GM23338 (cell line): ENCODE data around the gene FAM168A. TPM values are rescaled to one million over a fixed set of nuclear protein-coding genes. Genes with fewer than 3 reads are reported as not detected.

Source experiments
- ATAC-seq: fragments of 200-7000 bp; cut with Tn5 transposase; 3 replicates; pipeline ENCODE4 v1.9.1; 2020
- DNase-seq: peaks from one replicate; pipeline ENCODE4 v3.0.0-alpha.2; 2015; ENCODE audit warnings: low spot score
- H2AFZ ChIP-seq: fragments of 200-600 bp; sonication (generic); 2 replicates; pipeline ENCODE4 v1.8.0; 2016; ENCODE audit warnings: antibody characterized with exemption, mild to moderate bottlenecking, moderate library complexity
- H3F3A ChIP-seq: fragments of 200-600 bp; sonication (generic); replicated peaks from 2 replicates; pipeline ENCODE4 v1.8.0; 2017; ENCODE audit warnings: antibody characterized with exemption, mixed run types, low read depth
- H3K27ac ChIP-seq: fragments of 200-600 bp; sonication (generic); 2 replicates; pipeline ENCODE4 v1.6.1; 2016; ENCODE audit warnings: low read depth
- H3K27me3 ChIP-seq: fragments of 200-600 bp; sonication (generic); 2 replicates; pipeline ENCODE4 v1.8.0; 2016; ENCODE audit warnings: mild to moderate bottlenecking, mixed run types, moderate library complexity; ENCODE audit not compliant: insufficient read depth
- H3K36me3 ChIP-seq: fragments of 200-600 bp; sonication (generic); 2 replicates; pipeline ENCODE4 v1.8.0; 2016; ENCODE audit warnings: mild to moderate bottlenecking; ENCODE audit not compliant: insufficient read depth
- H3K4me1 ChIP-seq: fragments of 200-600 bp; sonication (generic); 2 replicates; pipeline ENCODE4 v1.8.0; 2016; ENCODE audit warnings: mild to moderate bottlenecking, moderate library complexity; ENCODE audit not compliant: insufficient read depth
- H3K4me2 ChIP-seq: fragments of 200-600 bp; sonication (generic); 2 replicates; pipeline ENCODE4 v1.7.1; 2017; ENCODE audit warnings: mixed run types
- H3K4me3 ChIP-seq: fragments of 200-600 bp; sonication (generic); 2 replicates; pipeline ENCODE4 v1.6.1; 2016; ENCODE audit warnings: mixed run types
- H3K79me2 ChIP-seq: fragments of 200-600 bp; sonication (generic); replicated peaks from 2 replicates; pipeline ENCODE4 v1.8.0; 2017; ENCODE audit warnings: mild to moderate bottlenecking; ENCODE audit not compliant: insufficient read depth
- H3K9me2 ChIP-seq: fragments of 200-600 bp; sonication (generic); 2 replicates; pipeline ENCODE4 v1.8.0; 2017; ENCODE audit not compliant: insufficient read depth
- H4K20me1 ChIP-seq: fragments of 200-600 bp; sonication (generic); replicated peaks from 2 replicates; pipeline ENCODE4 v1.8.0; 2017; ENCODE audit warnings: mild to moderate bottlenecking; ENCODE audit not compliant: insufficient read depth
- H3K27ac Mint-ChIP-seq: 2 replicates; pipeline ENCODE4 v1.8.0; 2020; ENCODE audit warnings: inconsistent platforms, mild to moderate bottlenecking, moderate library complexity, mixed read lengths
- H3K27me3 Mint-ChIP-seq: 3 replicates; pipeline ENCODE4 v1.8.0; 2022; ENCODE audit warnings: low read depth, mild to moderate bottlenecking, moderate library complexity, mixed read lengths, inconsistent platforms; ENCODE audit not compliant: insufficient read depth, poor library complexity
- H3K36me3 Mint-ChIP-seq: 3 replicates; pipeline ENCODE4 v1.8.0; 2021; ENCODE audit warnings: low read depth, mild to moderate bottlenecking, inconsistent platforms, moderate library complexity, mixed read lengths
- H3K4me1 Mint-ChIP-seq: 3 replicates; pipeline ENCODE4 v1.8.0; 2020; ENCODE audit warnings: mild to moderate bottlenecking, inconsistent platforms, mixed read lengths
- H3K4me3 Mint-ChIP-seq: 3 replicates; pipeline ENCODE4 v1.8.0; 2021; ENCODE audit warnings: moderate library complexity, mild to moderate bottlenecking, inconsistent platforms, mixed read lengths
- H3K9me3 Mint-ChIP-seq: 3 replicates; pipeline ENCODE4 v1.8.0; 2020; ENCODE audit warnings: moderate library complexity, mild to moderate bottlenecking, inconsistent platforms, mixed read lengths
- CREB1 ChIP-seq: fragments of 250-450 bp; sonication (Bioruptor Pico); IDR thresholded peaks from 2 replicates; pipeline ENCODE4 v1.5.0; 2020; ENCODE audit warnings: low read depth, mild to moderate bottlenecking, moderate library complexity
- ETS1 ChIP-seq: IDR thresholded peaks from 2 replicates; pipeline ENCODE4 v1.6.1; 2016; ENCODE audit warnings: antibody characterized with exemption
- EZH2 ChIP-seq: fragments of 200-600 bp; sonication (generic); IDR thresholded peaks from one replicate; pipeline ENCODE4 v1.8.0; 2017; ENCODE audit warnings: antibody characterized with exemption, mild to moderate bottlenecking, low read depth; ENCODE audit not compliant: unreplicated experiment
- EZH2phosphoT487 ChIP-seq: fragments of 200-600 bp; sonication (generic); IDR thresholded peaks from one replicate; pipeline ENCODE4 v1.8.1; 2018; ENCODE audit warnings: antibody characterized with exemption; ENCODE audit not compliant: unreplicated experiment
- JUNB ChIP-seq: IDR thresholded peaks from one replicate; pipeline ENCODE4 v1.6.1; 2016; ENCODE audit warnings: antibody characterized with exemption; ENCODE audit not compliant: unreplicated experiment
- NANOG ChIP-seq: IDR thresholded peaks from 2 replicates; pipeline ENCODE4 v1.6.1; 2016; ENCODE audit warnings: antibody characterized with exemption, borderline replicate concordance
- POLR2AphosphoS5 ChIP-seq: IDR thresholded peaks from 2 replicates; pipeline ENCODE4 v1.6.1; 2016; ENCODE audit warnings: antibody characterized with exemption, low read depth
- STAT1 ChIP-seq: IDR thresholded peaks from one replicate; pipeline ENCODE4 v1.6.1; 2016; ENCODE audit warnings: antibody characterized with exemption; ENCODE audit not compliant: unreplicated experiment
- ZNF114 ChIP-seq: fragments of 250-450 bp; sonication (Bioruptor Pico); IDR thresholded peaks from 2 replicates; pipeline ENCODE4 v1.5.0; 2020; ENCODE audit warnings: mild to moderate bottlenecking, moderate library complexity
- ZNF331 ChIP-seq: fragments of 250-450 bp; sonication (Bioruptor Pico); IDR thresholded peaks from 2 replicates; pipeline ENCODE4 v1.5.0; 2020; ENCODE audit warnings: low read depth, mild to moderate bottlenecking, moderate library complexity
- polyA plus RNA-seq: library from polyadenylated mRNA; unstranded; fragments of >200 nt; fragmentation: Nextera tagmentation; extraction: Ambion mirVana; gene quantifications from 2 replicates; pipeline ENCODE4 v1.2.1, GENCODE V29; 2016
- total RNA-seq: library from RNA; depleted of rRNA; stranded (reverse); fragments of >200 nt; shearing (Covaris generic); gene quantifications from 2 replicates; pipeline ENCODE4 v1.2.3, GENCODE V29; 2014
- TF ChIP-seq, protein P1 (sequence below), 2 experiments: fragments of 200-600 bp in 1 of 2; sonication (generic) in 1 of 2; conservative IDR thresholded peaks; 2 replicates each; pipeline versions ENCODE4 v1.5.1 to v1.6.1; 2016 to 2017; ENCODE audit warnings: antibody characterized with exemption in 2 of 2, low read depth in 2 of 2, mild to moderate bottlenecking in 2 of 2, moderate library complexity in 1 of 2
- TF ChIP-seq, protein P2 (sequence below): IDR thresholded peaks from one replicate; pipeline ENCODE4 v1.6.1; 2018; ENCODE audit warnings: antibody characterized with exemption; ENCODE audit not compliant: unreplicated experiment
- TF ChIP-seq, protein P3 (sequence below): fragments of 250-450 bp; sonication (Bioruptor Pico); IDR thresholded peaks from 2 replicates; pipeline ENCODE4 v1.5.0; 2020; ENCODE audit warnings: mild to moderate bottlenecking, moderate library complexity

The FAM168A gene
- total and polyA plus RNA-seq, 2 experiments from 2014 or later, result 8.0 to 20.3 TPM

DNA sequence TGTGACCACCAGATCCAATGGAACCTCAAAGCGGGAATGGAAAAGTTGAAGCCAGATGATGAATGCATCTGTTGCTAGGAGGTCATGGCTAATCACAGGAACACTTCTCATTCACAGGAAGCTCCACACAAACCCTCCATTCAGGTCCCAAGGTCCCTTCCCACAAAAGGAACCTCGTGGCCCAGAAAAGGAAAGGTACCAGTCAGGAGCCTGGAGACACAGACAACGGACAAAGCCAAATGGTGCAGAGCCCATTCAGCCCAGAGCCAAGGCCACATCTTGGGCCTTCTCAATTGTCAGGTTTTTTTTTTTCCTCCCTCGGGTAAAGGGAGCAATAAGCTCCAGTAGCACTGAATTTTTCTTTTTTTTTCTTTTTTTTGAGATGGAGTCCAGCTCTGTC is 87.0 kb downstream of the FAM168A start:
- ATAC-seq (no peak), DNase-seq (no peak)
- no peaks in the 10 kb centered on the region for H3K27me3 Mint-ChIP-seq
- Histone ChIP-seq H3K27me3 (no peaks in the 10 kb centered on the region), H3K36me3 (no peaks in the 10 kb centered on the region), H3K4me1 (no peaks in the 10 kb centered on the region), H3K4me2 (no peak overlapping the region), H2AFZ (no peak overlapping the region), H4K20me1 (no peaks in the 10 kb centered on the region), H3K4me3 (no peak overlapping the region), H3K27ac (no peak overlapping the region), H3K79me2 (peaks cover 16% of the 10 kb centered on the region; the same call in 1 of the 2 replicates), H3K9me2 (no peaks in the 10 kb centered on the region), H3F3A (no peaks in the 10 kb centered on the region)
- no peak overlapping the region for H3K4me3 Mint-ChIP-seq
- peaks cover 10% of the 10 kb centered on the region for H3K36me3 Mint-ChIP-seq
- no peaks in the 10 kb centered on the region for H3K9me3 Mint-ChIP-seq
- TF ChIP-seq, protein P1, sequence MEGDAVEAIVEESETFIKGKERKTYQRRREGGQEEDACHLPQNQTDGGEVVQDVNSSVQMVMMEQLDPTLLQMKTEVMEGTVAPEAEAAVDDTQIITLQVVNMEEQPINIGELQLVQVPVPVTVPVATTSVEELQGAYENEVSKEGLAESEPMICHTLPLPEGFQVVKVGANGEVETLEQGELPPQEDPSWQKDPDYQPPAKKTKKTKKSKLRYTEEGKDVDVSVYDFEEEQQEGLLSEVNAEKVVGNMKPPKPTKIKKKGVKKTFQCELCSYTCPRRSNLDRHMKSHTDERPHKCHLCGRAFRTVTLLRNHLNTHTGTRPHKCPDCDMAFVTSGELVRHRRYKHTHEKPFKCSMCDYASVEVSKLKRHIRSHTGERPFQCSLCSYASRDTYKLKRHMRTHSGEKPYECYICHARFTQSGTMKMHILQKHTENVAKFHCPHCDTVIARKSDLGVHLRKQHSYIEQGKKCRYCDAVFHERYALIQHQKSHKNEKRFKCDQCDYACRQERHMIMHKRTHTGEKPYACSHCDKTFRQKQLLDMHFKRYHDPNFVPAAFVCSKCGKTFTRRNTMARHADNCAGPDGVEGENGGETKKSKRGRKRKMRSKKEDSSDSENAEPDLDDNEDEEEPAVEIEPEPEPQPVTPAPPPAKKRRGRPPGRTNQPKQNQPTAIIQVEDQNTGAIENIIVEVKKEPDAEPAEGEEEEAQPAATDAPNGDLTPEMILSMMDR (conservative IDR thresholded peaks at IDR 0.05; ENCODE audit: low read depth in 2 of 2), result no peak
- TF ChIP-seq POLR2AphosphoS5 (no peak), NANOG (no peak), ZNF114 (CRISPR knock-in tag) (no peak), STAT1 (no peak), CREB1 (CRISPR knock-in tag) (no peak), ZNF331 (no peak), EZH2 (no peak), EZH2phosphoT487 (no peak), JUNB (no peak), ETS1 (no peak)
- TF ChIP-seq, protein P2, sequence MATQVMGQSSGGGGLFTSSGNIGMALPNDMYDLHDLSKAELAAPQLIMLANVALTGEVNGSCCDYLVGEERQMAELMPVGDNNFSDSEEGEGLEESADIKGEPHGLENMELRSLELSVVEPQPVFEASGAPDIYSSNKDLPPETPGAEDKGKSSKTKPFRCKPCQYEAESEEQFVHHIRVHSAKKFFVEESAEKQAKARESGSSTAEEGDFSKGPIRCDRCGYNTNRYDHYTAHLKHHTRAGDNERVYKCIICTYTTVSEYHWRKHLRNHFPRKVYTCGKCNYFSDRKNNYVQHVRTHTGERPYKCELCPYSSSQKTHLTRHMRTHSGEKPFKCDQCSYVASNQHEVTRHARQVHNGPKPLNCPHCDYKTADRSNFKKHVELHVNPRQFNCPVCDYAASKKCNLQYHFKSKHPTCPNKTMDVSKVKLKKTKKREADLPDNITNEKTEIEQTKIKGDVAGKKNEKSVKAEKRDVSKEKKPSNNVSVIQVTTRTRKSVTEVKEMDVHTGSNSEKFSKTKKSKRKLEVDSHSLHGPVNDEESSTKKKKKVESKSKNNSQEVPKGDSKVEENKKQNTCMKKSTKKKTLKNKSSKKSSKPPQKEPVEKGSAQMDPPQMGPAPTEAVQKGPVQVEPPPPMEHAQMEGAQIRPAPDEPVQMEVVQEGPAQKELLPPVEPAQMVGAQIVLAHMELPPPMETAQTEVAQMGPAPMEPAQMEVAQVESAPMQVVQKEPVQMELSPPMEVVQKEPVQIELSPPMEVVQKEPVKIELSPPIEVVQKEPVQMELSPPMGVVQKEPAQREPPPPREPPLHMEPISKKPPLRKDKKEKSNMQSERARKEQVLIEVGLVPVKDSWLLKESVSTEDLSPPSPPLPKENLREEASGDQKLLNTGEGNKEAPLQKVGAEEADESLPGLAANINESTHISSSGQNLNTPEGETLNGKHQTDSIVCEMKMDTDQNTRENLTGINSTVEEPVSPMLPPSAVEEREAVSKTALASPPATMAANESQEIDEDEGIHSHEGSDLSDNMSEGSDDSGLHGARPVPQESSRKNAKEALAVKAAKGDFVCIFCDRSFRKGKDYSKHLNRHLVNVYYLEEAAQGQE, result no peak
- TF ChIP-seq, protein P3, sequence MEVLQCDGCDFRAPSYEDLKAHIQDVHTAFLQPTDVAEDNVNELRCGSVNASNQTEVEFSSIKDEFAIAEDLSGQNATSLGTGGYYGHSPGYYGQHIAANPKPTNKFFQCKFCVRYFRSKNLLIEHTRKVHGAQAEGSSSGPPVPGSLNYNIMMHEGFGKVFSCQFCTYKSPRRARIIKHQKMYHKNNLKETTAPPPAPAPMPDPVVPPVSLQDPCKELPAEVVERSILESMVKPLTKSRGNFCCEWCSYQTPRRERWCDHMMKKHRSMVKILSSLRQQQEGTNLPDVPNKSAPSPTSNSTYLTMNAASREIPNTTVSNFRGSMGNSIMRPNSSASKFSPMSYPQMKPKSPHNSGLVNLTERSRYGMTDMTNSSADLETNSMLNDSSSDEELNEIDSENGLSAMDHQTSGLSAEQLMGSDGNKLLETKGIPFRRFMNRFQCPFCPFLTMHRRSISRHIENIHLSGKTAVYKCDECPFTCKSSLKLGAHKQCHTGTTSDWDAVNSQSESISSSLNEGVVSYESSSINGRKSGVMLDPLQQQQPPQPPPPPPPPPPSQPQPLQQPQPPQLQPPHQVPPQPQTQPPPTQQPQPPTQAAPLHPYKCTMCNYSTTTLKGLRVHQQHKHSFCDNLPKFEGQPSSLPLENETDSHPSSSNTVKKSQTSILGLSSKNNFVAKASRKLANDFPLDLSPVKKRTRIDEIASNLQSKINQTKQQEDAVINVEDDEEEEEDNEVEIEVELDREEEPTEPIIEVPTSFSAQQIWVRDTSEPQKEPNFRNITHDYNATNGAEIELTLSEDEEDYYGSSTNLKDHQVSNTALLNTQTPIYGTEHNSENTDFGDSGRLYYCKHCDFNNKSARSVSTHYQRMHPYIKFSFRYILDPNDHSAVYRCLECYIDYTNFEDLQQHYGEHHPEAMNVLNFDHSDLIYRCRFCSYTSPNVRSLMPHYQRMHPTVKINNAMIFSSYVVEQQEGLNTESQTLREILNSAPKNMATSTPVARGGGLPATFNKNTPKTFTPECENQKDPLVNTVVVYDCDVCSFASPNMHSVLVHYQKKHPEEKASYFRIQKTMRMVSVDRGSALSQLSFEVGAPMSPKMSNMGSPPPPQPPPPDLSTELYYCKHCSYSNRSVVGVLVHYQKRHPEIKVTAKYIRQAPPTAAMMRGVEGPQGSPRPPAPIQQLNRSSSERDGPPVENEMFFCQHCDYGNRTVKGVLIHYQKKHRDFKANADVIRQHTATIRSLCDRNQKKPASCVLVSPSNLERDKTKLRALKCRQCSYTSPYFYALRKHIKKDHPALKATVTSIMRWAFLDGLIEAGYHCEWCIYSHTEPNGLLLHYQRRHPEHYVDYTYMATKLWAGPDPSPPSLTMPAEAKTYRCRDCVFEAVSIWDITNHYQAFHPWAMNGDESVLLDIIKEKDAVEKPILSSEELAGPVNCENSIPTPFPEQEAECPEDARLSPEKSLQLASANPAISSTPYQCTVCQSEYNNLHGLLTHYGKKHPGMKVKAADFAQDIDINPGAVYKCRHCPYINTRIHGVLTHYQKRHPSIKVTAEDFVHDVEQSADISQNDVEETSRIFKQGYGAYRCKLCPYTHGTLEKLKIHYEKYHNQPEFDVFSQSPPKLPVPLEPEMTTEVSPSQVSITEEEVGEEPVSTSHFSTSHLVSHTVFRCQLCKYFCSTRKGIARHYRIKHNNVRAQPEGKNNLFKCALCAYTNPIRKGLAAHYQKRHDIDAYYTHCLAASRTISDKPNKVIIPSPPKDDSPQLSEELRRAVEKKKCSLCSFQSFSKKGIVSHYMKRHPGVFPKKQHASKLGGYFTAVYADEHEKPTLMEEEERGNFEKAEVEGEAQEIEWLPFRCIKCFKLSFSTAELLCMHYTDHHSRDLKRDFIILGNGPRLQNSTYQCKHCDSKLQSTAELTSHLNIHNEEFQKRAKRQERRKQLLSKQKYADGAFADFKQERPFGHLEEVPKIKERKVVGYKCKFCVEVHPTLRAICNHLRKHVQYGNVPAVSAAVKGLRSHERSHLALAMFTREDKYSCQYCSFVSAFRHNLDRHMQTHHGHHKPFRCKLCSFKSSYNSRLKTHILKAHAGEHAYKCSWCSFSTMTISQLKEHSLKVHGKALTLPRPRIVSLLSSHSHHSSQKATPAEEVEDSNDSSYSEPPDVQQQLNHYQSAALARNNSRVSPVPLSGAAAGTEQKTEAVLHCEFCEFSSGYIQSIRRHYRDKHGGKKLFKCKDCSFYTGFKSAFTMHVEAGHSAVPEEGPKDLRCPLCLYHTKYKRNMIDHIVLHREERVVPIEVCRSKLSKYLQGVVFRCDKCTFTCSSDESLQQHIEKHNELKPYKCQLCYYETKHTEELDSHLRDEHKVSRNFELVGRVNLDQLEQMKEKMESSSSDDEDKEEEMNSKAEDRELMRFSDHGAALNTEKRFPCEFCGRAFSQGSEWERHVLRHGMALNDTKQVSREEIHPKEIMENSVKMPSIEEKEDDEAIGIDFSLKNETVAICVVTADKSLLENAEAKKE, result no peak
- no peak overlapping the region for H3K27ac Mint-ChIP-seq
- H3K4me1 Mint-ChIP-seq, result no peaks in the 10 kb centered on the region
